Endodermal cell (in vitro differentiated cells): ENCODE results near the gene SLC30A1. TPM values are rescaled to one million over a fixed set of nuclear protein-coding genes. Genes with fewer than 3 reads are reported as not detected.

ENCODE experiments used
- DNase-seq: peaks from one replicate; pipeline ENCODE4 v3.0.0-alpha.2; 2017
- H3K27ac ChIP-seq: 2 replicates; pipeline ENCODE4 v1.5.1; 2013; ENCODE audit warnings: mild to moderate bottlenecking, low read depth, low read length, moderate library complexity
- H3K27me3 ChIP-seq: 2 replicates; pipeline ENCODE4 v1.6.1; 2013; ENCODE audit warnings: mild to moderate bottlenecking, low read length, moderate library complexity; ENCODE audit not compliant: insufficient read depth, control insufficient read depth, poor library complexity, severe bottlenecking
- H3K36me3 ChIP-seq: 2 replicates; pipeline ENCODE4 v1.7.0; 2013; ENCODE audit warnings: mild to moderate bottlenecking, low read length, moderate library complexity; ENCODE audit not compliant: control insufficient read depth, insufficient read depth
- H3K4me1 ChIP-seq: one replicate; pipeline ENCODE4 v1.7.0; 2013; ENCODE audit warnings: low read length; ENCODE audit not compliant: control insufficient read depth, insufficient read depth
- H3K4me3 ChIP-seq: 2 replicates; pipeline ENCODE4 v1.5.1; 2013; ENCODE audit warnings: mild to moderate bottlenecking, low read length, moderate library complexity
- H3K9ac ChIP-seq: 2 replicates; pipeline ENCODE4 v1.6.1; 2013; ENCODE audit warnings: mild to moderate bottlenecking, low read length, moderate library complexity; ENCODE audit not compliant: poor library complexity, severe bottlenecking; ENCODE audit errors: extremely low read depth
- H3K9me3 ChIP-seq: 2 replicates; pipeline ENCODE4 v1.6.1; 2013; ENCODE audit warnings: mild to moderate bottlenecking, low read length, moderate library complexity; ENCODE audit not compliant: control insufficient read depth
- H3K27ac Mint-ChIP-seq: 2 replicates; pipeline ENCODE4 v1.8.0; 2020; ENCODE audit warnings: mixed read lengths
- H3K27me3 Mint-ChIP-seq: 2 replicates; pipeline ENCODE4 v1.8.0; 2021; ENCODE audit warnings: mild to moderate bottlenecking, mixed read lengths; ENCODE audit not compliant: insufficient read depth
- H3K36me3 Mint-ChIP-seq: 2 replicates; pipeline ENCODE4 v1.8.0; 2020; ENCODE audit warnings: low read depth, mixed read lengths
- H3K4me1 Mint-ChIP-seq: 2 replicates; pipeline ENCODE4 v1.8.0; 2020; ENCODE audit warnings: mixed read lengths
- H3K4me3 Mint-ChIP-seq: 2 replicates; pipeline ENCODE4 v1.8.0; 2020; ENCODE audit warnings: mild to moderate bottlenecking, moderate library complexity, mixed read lengths
- H3K9me3 Mint-ChIP-seq: 2 replicates; pipeline ENCODE4 v1.8.0; 2020; ENCODE audit warnings: mild to moderate bottlenecking, mixed read lengths
- CTCF ChIP-seq: fragments of 200-600 bp; sonication (generic); conservative IDR thresholded peaks from 2 replicates; pipeline ENCODE4 v1.5.0; 2021; ENCODE audit warnings: antibody characterized with exemption, mild to moderate bottlenecking
- WGBS, 2 experiments: methylation state at CpG; one replicate each; pipeline versions ENCODE4 v1.1.5 to v1.1.7; 2013; ENCODE audit warnings: missing lambda C conversion rate in 2 of 2, mixed read lengths in 1 of 2; ENCODE audit not compliant: insufficient coverage in 1 of 2, insufficient read length in 1 of 2; 5-methylcytosine and 5-hydroxymethylcytosine counted together
- total RNA-seq, 2 donors: library from RNA; stranded (reverse); fragmentation: NEBNext Ultra II Directional in 1 of 2; extraction: Animal tissue kit (Norgen Biotek cat#: 25700) in 1 of 2; gene quantifications; 2 replicates in 1 of 2; 3 replicates in 1 of 2; pipeline ENCODE4 v1.2.1, GENCODE V29; 2021

Gene SLC30A1
- total RNA-seq, 2 donors from 2014 or later = 9.0 to 14.0 TPM

GRCh38 chr1:211579440-211580302, 710 bp upstream of the SLC30A1 start:
- peaks cover 14% of the 10 kb centered on the region for H3K4me1 ChIP-seq
- TF ChIP-seq CTCF = no peak
- H3K27me3 Mint-ChIP-seq = no peaks in the 10 kb centered on the region
- no peaks in the 10 kb centered on the region for H3K9me3 Mint-ChIP-seq
- no peak overlapping the region for H3K27ac ChIP-seq
- no peaks in the 10 kb centered on the region for H3K36me3 ChIP-seq
- DNase-seq = no peak
- no peaks in the 10 kb centered on the region for H3K9me3 ChIP-seq
- peaks cover 45% of the 10 kb centered on the region for H3K4me1 Mint-ChIP-seq
- peak overlapping the region; percentile 1 for H3K9ac ChIP-seq
- H3K4me3 Mint-ChIP-seq = peak overlapping the region; percentile 83
- peak overlapping the region; percentile 84 for H3K27ac Mint-ChIP-seq
- H3K36me3 Mint-ChIP-seq = no peaks in the 10 kb centered on the region
- WGBS, 2 experiments = 11 to 21% methylated on average over 16 to 46 of the region's 46 CpGs
- no peaks in the 10 kb centered on the region for H3K27me3 ChIP-seq
- H3K4me3 ChIP-seq = peak overlapping the region; percentile 98

GRCh38 chr1:211577819-211578639, 932 bp downstream of the SLC30A1 start:
- Histone ChIP-seq H3K27ac (no peak overlapping the region), H3K4me1 (peaks cover 14% of the 10 kb centered on the region), H3K4me3 (peak overlapping the region; percentile 98), H3K27me3 (no peaks in the 10 kb centered on the region), H3K9me3 (no peaks in the 10 kb centered on the region), H3K36me3 (no peaks in the 10 kb centered on the region), H3K9ac (peak overlapping the region; percentile 62)
- TF ChIP-seq CTCF = peak; percentile 92
- H3K36me3 Mint-ChIP-seq = no peaks in the 10 kb centered on the region
- H3K9me3 Mint-ChIP-seq = no peaks in the 10 kb centered on the region
- H3K4me1 Mint-ChIP-seq = peaks cover 45% of the 10 kb centered on the region
- no peaks in the 10 kb centered on the region for H3K27me3 Mint-ChIP-seq
- peak overlapping the region; percentile 83 for H3K4me3 Mint-ChIP-seq
- 0% methylated on average over 25 to 75 of the region's 75 CpGs for WGBS, 2 experiments
- peak overlapping the region; percentile 78 for H3K27ac Mint-ChIP-seq
- peak; percentile 96 for DNase-seq

GRCh38 chr1:211577277-211577818, 1.6 kb downstream of the SLC30A1 start:
- 2 to 3% methylated on average over 6 to 13 of the region's 13 CpGs for WGBS, 2 experiments
- H3K9me3 ChIP-seq = no peaks in the 10 kb centered on the region
- H3K27me3 ChIP-seq = no peaks in the 10 kb centered on the region
- H3K9ac ChIP-seq = peak overlapping the region; percentile 62
- H3K27ac ChIP-seq = no peak overlapping the region
- Mint-ChIP-seq H3K27me3 (no peaks in the 10 kb centered on the region), H3K27ac (peak overlapping the region; percentile 55), H3K4me1 (peaks cover 45% of the 10 kb centered on the region), H3K4me3 (peak overlapping the region; percentile 83), H3K9me3 (no peaks in the 10 kb centered on the region), H3K36me3 (no peaks in the 10 kb centered on the region)
- no peak for TF ChIP-seq CTCF
- H3K36me3 ChIP-seq = no peaks in the 10 kb centered on the region
- H3K4me3 ChIP-seq = peak overlapping the region; percentile 98
- DNase-seq = no peak
- H3K4me1 ChIP-seq = peaks cover 14% of the 10 kb centered on the region
